Right atrium auricular region (tissue), 2 donors: ENCODE measurements around the gene CRHR1. TPM values are rescaled to one million over a fixed set of nuclear protein-coding genes. Genes with fewer than 3 reads are reported as not detected.

Experiments
- DNase-seq: peaks from one replicate; pipeline ENCODE4 v3.0.0-alpha.2; 2019; ENCODE audit warnings: low spot score
- H3K27ac ChIP-seq, 2 donors: fragments of 200-600 bp; sonication (generic); 1 replicate in 1 of 2; 2 replicates in 1 of 2; pipeline ENCODE4 v1.5.1; 2016 to 2019
- H3K27me3 ChIP-seq, 2 donors: fragments of 200-600 bp; sonication (generic); one replicate each; pipeline versions ENCODE4 v1.5.1 to v1.6.0; 2017 to 2019
- H3K36me3 ChIP-seq: fragments of 200-600 bp; sonication (generic); one replicate; pipeline ENCODE4 v1.5.1; 2016
- H3K4me1 ChIP-seq, 2 donors: fragments of 200-600 bp; sonication (generic); one replicate each; pipeline versions ENCODE4 v1.5.1 to v1.6.0; 2017 to 2019
- H3K4me3 ChIP-seq, 2 donors: fragments of 200-600 bp; sonication (generic); 1 replicate in 1 of 2; 2 replicates in 1 of 2; pipeline ENCODE4 v1.5.1; 2017 to 2019; ENCODE audit warnings: mild to moderate bottlenecking in 1 of 2, moderate library complexity in 1 of 2
- H3K9me3 ChIP-seq, 2 donors: fragments of 200-600 bp; sonication (generic); one replicate each; pipeline ENCODE4 v1.5.1; 2019
- CTCF ChIP-seq, 2 donors: fragments of 200-600 bp; sonication (generic); IDR thresholded peaks; one replicate each; pipeline ENCODE4 v1.5.1; 2019; ENCODE audit warnings: antibody characterized with exemption in 2 of 2
- total RNA-seq, 2 donors: library from RNA; depleted of rRNA; stranded (reverse); fragments of >200 nt; gene quantifications; one replicate each; pipeline ENCODE4 v1.1.0, GENCODE V29; 2016

The CRHR1 gene
- total RNA-seq, 2 donors from 2014 or later, result not detected

GRCh38 chr17:45761957-45762565, 22.1 kb upstream of the CRHR1 start:
- Histone ChIP-seq H3K4me3 (no peak overlapping the region), H3K36me3 (no peaks in the 10 kb centered on the region), H3K9me3 (no peaks in the 10 kb centered on the region), H3K27me3 (no peaks in the 10 kb centered on the region), H3K27ac (no peak overlapping the region), H3K4me1 (no peaks in the 10 kb centered on the region)
- TF ChIP-seq CTCF (IDR thresholded peaks at IDR 0.05), result no peak
- DNase-seq, result no peak

GRCh38 chr17:45763182-45763581, 20.9 kb upstream of the CRHR1 start:
- no peak for DNase-seq
- no peak overlapping the region for H3K27ac ChIP-seq
- no peaks in the 10 kb centered on the region for H3K27me3 ChIP-seq
- no peaks in the 10 kb centered on the region for H3K4me1 ChIP-seq
- H3K9me3 ChIP-seq, result no peaks in the 10 kb centered on the region
- TF ChIP-seq CTCF (IDR thresholded peaks at IDR 0.05), result no peak
- no peak overlapping the region for H3K4me3 ChIP-seq
- no peaks in the 10 kb centered on the region for H3K36me3 ChIP-seq

- Histone ChIP-seq H3K4me1 (no peaks in the 10 kb centered on the region), H3K27me3 (no peaks in the 10 kb centered on the region), H3K27ac (no peak overlapping the region), H3K9me3 (no peaks in the 10 kb centered on the region), H3K4me3 (no peak overlapping the region), H3K36me3 (no peaks in the 10 kb centered on the region)
- no peak for TF ChIP-seq CTCF (IDR thresholded peaks at IDR 0.05)
- no peak for DNase-seq
These were observed 19.6 kb upstream of the CRHR1 start for GRCh38 chr17:45764479-45764878.

GRCh38 chr17:45768000-45768399, 16.1 kb upstream of the CRHR1 start:
- no peaks in the 10 kb centered on the region for H3K4me1 ChIP-seq
- no peak overlapping the region for H3K4me3 ChIP-seq
- H3K36me3 ChIP-seq, result no peaks in the 10 kb centered on the region
- TF ChIP-seq CTCF (IDR thresholded peaks at IDR 0.05), result no peak
- H3K27ac ChIP-seq, result no peak overlapping the region
- no peak for DNase-seq
- no peaks in the 10 kb centered on the region for H3K9me3 ChIP-seq
- peaks cover 0 to 3% of the 10 kb centered on the region in 2 donors for H3K27me3 ChIP-seq

- H3K27ac ChIP-seq, result no peak overlapping the region
- no peak for TF ChIP-seq CTCF (IDR thresholded peaks at IDR 0.05)
- no peak for DNase-seq
- no peaks in the 10 kb centered on the region for H3K4me1 ChIP-seq
- H3K4me3 ChIP-seq, result no peak overlapping the region
- no peaks in the 10 kb centered on the region for H3K9me3 ChIP-seq
- peaks cover 0 to 3% of the 10 kb centered on the region in 2 donors for H3K27me3 ChIP-seq
- H3K36me3 ChIP-seq, result no peaks in the 10 kb centered on the region
These were observed 13.4 kb upstream of the CRHR1 start for GRCh38 chr17:45770632-45771270.
